ENCODE measurements around the gene MDM4.
"Not testable (repeated sequence)": the region's sequence is repeated elsewhere in the genome, so short reads cannot be mapped to it uniquely, and the experiment has no call there.

Gene MDM4

GRCh38 chr1:204548265-204548664, 32.1 kb downstream of the MDM4 start:
- Mint-ChIP-seq H3K36me3 (peaks cover 44% of the 10 kb centered on the region), H3K9me3 (no peaks in the 10 kb centered on the region), H3K4me3 (no peak overlapping the region), H3K4me1 (peaks cover 5% of the 10 kb centered on the region), H3K27me3 (no peaks in the 10 kb centered on the region), H3K27ac (peak overlapping the region; percentile 53)
- DNase-seq (ENCODE audit: low spot score in 2 of 2) (no peak), ATAC-seq (ENCODE audit: low read depth) (no peak)

- DNase-seq (ENCODE audit: low spot score in 2 of 2) (no peak), ATAC-seq (ENCODE audit: low read depth) (no peak)
- Mint-ChIP-seq H3K9me3 (no peaks in the 10 kb centered on the region), H3K27ac (peak overlapping the region; percentile 53), H3K4me1 (peaks cover 6% of the 10 kb centered on the region), H3K4me3 (no peak overlapping the region), H3K36me3 (peaks cover 35% of the 10 kb centered on the region), H3K27me3 (no peaks in the 10 kb centered on the region)
These were observed 33.1 kb downstream of the MDM4 start for GRCh38 chr1:204549313-204549712.

GRCh38 chr1:204550926-204551325, 34.7 kb downstream of the MDM4 start:
- H3K27me3 Mint-ChIP-seq, result no peaks in the 10 kb centered on the region
- no peaks in the 10 kb centered on the region for H3K9me3 Mint-ChIP-seq

GRCh38 chr1:204556458-204557052, 40.3 kb downstream of the MDM4 start:
- Mint-ChIP-seq H3K27me3 (no peaks in the 10 kb centered on the region), H3K4me3 (no peak overlapping the region), H3K4me1 (peaks cover 8% of the 10 kb centered on the region), H3K27ac (peak overlapping the region; percentile 26), H3K36me3 (peaks cover 15% of the 10 kb centered on the region), H3K9me3 (no peaks in the 10 kb centered on the region)
- no peak for DNase-seq (ENCODE audit: low spot score in 2 of 2)
- no peak for ATAC-seq (ENCODE audit: low read depth)

More at GRCh38 chr1:204550926-204551325, 34.7 kb downstream of the MDM4 start:
- DNase-seq (ENCODE audit: low spot score in 2 of 2) (no peak), ATAC-seq (ENCODE audit: low read depth) (no peak)
- H3K36me3 Mint-ChIP-seq, result peaks cover 26% of the 10 kb centered on the region
- H3K4me3 Mint-ChIP-seq, result no peak overlapping the region
- peaks cover 4% of the 10 kb centered on the region for H3K4me1 Mint-ChIP-seq
- no peak overlapping the region for H3K27ac Mint-ChIP-seq

GRCh38 chr1:204558467-204558866, 42.3 kb downstream of the MDM4 start:
- Mint-ChIP-seq H3K4me1 (peaks cover 12% of the 10 kb centered on the region), H3K27ac (no peak overlapping the region), H3K4me3 (no peak overlapping the region), H3K9me3 (no peaks in the 10 kb centered on the region), H3K36me3 (peaks cover 20% of the 10 kb centered on the region), H3K27me3 (no peaks in the 10 kb centered on the region)
- ATAC-seq (ENCODE audit: low read depth), result no peak
- no peak for DNase-seq (ENCODE audit: low spot score in 2 of 2)

DNA sequence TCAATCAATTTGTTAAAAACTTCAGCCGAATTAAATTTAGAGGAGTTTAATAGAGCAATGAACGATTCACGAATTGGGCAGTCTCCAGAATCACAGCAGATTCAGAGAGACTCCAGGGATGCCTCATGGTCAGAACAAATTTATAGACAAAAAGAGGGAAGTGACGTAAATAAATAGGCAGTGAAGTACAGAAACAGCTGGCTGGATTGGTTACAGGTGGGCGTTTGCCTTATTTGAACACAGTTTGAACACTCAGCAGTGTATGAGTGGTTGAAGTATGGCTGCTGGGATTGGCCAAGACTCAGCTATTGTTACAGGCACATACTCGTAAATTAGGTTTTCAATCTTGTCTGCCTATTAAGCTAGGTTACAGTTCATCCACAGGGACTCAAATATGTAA, 43.8 kb downstream of the MDM4 start:
- H3K4me3 Mint-ChIP-seq; DNase-seq (ENCODE audit: low spot score in 2 of 2); ATAC-seq (ENCODE audit: low read depth); H3K9me3 Mint-ChIP-seq; H3K27me3 Mint-ChIP-seq: not testable (repeated sequence)
- H3K4me1 Mint-ChIP-seq, result peaks cover 23% of the 10 kb centered on the region
- H3K27ac Mint-ChIP-seq, result peak overlapping the region; percentile 66
- peaks cover 23% of the 10 kb centered on the region for H3K36me3 Mint-ChIP-seq

GRCh38 chr1:204560590-204561150, 44.5 kb downstream of the MDM4 start:
- no peaks in the 10 kb centered on the region for H3K9me3 Mint-ChIP-seq
- no peaks in the 10 kb centered on the region for H3K27me3 Mint-ChIP-seq
- peaks cover 25% of the 10 kb centered on the region for H3K36me3 Mint-ChIP-seq

GRCh38 chr1:204562075-204562990, 46.1 kb downstream of the MDM4 start:
- no peak for DNase-seq (ENCODE audit: low spot score in 2 of 2)
- peaks cover 26% of the 10 kb centered on the region for H3K36me3 Mint-ChIP-seq
- ATAC-seq (ENCODE audit: low read depth), result no peak
- no peaks in the 10 kb centered on the region for H3K27me3 Mint-ChIP-seq
- H3K4me3 Mint-ChIP-seq, result no peak overlapping the region
- H3K4me1 Mint-ChIP-seq, result peaks cover 29% of the 10 kb centered on the region
- no peaks in the 10 kb centered on the region for H3K9me3 Mint-ChIP-seq
- H3K27ac Mint-ChIP-seq, result no peak overlapping the region

More at GRCh38 chr1:204560590-204561150, 44.5 kb downstream of the MDM4 start:
- ATAC-seq (ENCODE audit: low read depth) (no peak), DNase-seq (ENCODE audit: low spot score in 2 of 2) (no peak)
- Mint-ChIP-seq H3K4me3 (no peak overlapping the region), H3K27ac (peak overlapping the region; percentile 66), H3K4me1 (peaks cover 28% of the 10 kb centered on the region)

DNA sequence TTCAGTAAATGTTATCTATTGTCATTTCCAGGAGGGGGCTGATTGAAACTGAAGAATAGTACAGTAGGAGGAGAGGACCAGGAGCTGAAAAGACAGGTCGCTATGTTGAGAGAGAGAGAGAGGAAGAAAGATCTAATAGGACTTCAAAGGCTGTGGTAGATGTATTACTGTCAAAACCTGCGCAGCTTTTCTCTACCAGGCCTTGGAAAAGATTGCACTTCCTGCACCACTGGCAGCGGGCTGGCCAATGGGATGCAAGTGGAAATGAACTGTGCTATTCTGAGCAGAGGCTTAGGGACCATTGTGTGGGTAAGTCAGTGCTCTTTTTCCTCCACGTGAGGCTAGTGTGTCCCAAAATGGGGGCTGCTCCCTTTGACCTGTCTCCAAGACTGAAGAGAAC, 47.1 kb downstream of the MDM4 start:
- no peak for ATAC-seq (ENCODE audit: low read depth)
- Mint-ChIP-seq H3K36me3 (peaks cover 31% of the 10 kb centered on the region), H3K9me3 (no peaks in the 10 kb centered on the region), H3K4me1 (peaks cover 29% of the 10 kb centered on the region), H3K27me3 (no peaks in the 10 kb centered on the region), H3K27ac (peak overlapping the region; percentile 92), H3K4me3 (no peak overlapping the region)
- DNase-seq (ENCODE audit: low spot score in 2 of 2), result no peak

GRCh38 chr1:204563780-204564179, 47.6 kb downstream of the MDM4 start:
- DNase-seq (ENCODE audit: low spot score in 2 of 2) (no peak), ATAC-seq (ENCODE audit: low read depth) (no peak)
- Mint-ChIP-seq H3K4me1 (peaks cover 29% of the 10 kb centered on the region), H3K27ac (peak overlapping the region; percentile 92), H3K9me3 (no peaks in the 10 kb centered on the region), H3K36me3 (peaks cover 31% of the 10 kb centered on the region), H3K27me3 (no peaks in the 10 kb centered on the region), H3K4me3 (no peak overlapping the region)

DNA sequence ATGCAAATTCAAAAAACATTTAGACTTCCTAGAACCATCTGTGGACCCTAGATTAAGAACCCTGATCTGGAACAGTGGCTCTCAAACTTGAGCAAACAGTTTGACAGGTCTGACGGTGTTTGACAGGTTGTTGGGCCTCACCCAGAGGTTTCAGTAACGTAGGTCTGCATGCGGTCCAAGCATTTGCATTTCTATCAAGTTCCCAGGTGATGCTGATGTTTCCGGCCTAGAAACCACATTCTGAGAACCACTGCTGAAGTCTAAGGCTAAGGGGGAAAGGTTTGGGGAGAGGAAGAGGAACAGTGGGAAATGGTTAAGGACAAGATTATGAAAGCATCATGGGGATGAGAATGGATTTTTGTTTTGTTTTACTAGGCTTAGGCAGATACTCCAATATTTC, 48.6 kb downstream of the MDM4 start:
- Mint-ChIP-seq H3K4me1 (peaks cover 29% of the 10 kb centered on the region), H3K9me3 (no peaks in the 10 kb centered on the region), H3K36me3 (peaks cover 35% of the 10 kb centered on the region), H3K27ac (peak overlapping the region; percentile 92), H3K27me3 (no peaks in the 10 kb centered on the region), H3K4me3 (peak overlapping the region; percentile 19)
- ATAC-seq (ENCODE audit: low read depth) (peak; percentile 90), DNase-seq (ENCODE audit: low spot score in 2 of 2) (peak; percentile 49 to 65)

DNA sequence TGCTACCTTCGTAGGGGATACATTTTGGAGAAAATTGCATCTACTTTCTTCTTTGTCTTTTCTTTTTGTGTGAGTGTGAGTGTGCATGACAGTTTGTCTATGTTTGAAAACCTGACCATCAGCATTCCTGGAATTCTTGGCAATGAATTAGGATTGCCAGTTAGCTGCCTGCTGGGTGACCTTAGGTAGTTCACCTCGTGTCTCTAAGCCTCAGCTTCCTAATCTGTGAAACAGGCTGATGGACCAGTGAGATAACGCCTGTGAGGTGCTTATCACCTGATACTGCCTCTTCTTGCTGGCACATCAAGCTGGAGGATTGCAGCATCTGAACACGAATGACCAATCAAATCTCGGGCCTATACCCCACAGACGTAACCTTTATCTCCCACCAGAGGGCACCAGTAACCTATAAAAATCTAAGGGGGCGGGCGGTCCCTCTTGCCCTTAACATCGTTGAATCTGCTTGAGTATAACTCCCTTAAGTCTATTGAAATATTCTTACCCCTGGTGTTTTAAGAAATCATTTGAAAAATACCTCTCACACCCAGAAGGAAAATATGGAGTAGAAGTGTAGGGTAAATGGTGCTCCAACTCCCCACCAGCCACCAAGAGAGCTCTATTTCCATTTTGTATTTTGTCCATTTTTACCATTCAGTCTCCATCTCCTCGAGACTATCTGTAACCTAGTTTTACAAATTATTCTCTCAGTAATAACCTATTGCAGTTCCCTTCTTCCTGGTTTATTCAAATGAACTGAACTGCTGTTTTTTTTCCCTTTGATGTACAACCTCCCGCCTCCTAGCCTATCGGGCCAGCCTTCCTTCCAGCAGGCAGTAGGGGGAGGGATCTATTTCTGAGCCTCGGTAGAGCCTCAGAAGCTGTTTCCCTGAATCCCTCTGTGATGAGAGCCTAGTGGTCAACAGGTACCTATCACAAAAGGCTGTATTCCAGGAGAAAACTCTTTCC, 49.7 kb downstream of the MDM4 start:
- H3K9me3 Mint-ChIP-seq, result no peaks in the 10 kb centered on the region
- peaks cover 25% of the 10 kb centered on the region for H3K4me1 Mint-ChIP-seq
- H3K36me3 Mint-ChIP-seq, result peaks cover 29% of the 10 kb centered on the region
- no peaks in the 10 kb centered on the region for H3K27me3 Mint-ChIP-seq
- H3K27ac Mint-ChIP-seq, result peak overlapping the region; percentile 92
- DNase-seq (ENCODE audit: low spot score in 2 of 2), result peak; percentile 55 to 75
- H3K4me3 Mint-ChIP-seq, result peak overlapping the region; percentile 3
- peak; percentile 55 for ATAC-seq (ENCODE audit: low read depth)

DNA sequence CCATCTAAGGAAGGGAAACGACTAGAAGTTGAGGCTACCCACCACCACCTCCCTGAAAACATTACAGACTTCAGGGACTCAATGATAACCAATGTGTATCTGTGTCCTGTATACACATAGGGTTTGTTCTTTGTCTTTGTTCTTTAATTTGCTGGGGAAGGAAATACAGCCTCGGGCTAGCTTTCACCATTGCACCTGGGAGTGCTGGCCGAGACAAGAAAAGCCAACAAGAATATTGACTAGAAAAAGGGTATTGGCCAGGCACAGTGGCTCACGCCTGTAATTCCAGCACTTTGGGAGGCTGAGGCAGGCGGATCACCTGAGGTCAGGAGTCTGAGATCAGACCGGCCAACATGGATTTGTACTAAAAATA, 50.4 kb downstream of the MDM4 start:
- Mint-ChIP-seq H3K36me3 (peaks cover 28% of the 10 kb centered on the region), H3K4me3 (no peak overlapping the region), H3K4me1 (peaks cover 24% of the 10 kb centered on the region), H3K9me3 (no peaks in the 10 kb centered on the region), H3K27ac (no peak overlapping the region), H3K27me3 (no peaks in the 10 kb centered on the region)
- ATAC-seq (ENCODE audit: low read depth) (no peak), DNase-seq (ENCODE audit: low spot score in 2 of 2) (no peak)
